ENCODE results near the gene PRLH.

PRLH gene

GRCh38 chr2:237572021-237572741 lies 5.8 kb downstream of the PRLH start:
- peak; percentile 81 for DNase-seq
- no peak overlapping the region for H3K27ac ChIP-seq
- peak; percentile 90 for TF ChIP-seq CTCF (IDR thresholded peaks at IDR 0.05; ENCODE audit: low read depth, low read length, missing control alignments)
- no peaks in the 10 kb centered on the region for H3K27me3 ChIP-seq (replicated peaks)
- in situ Hi-C loops (cut with HindIII; ENCODE audit: low pct_ligation_motif_present, low sequenced_read_pairs) = no loop called here
- no peaks in the 10 kb centered on the region for H3K36me3 ChIP-seq (replicated peaks)
- no peak overlapping the region for H3K4me3 ChIP-seq (ENCODE audit: low read depth, low read length)

DNA sequence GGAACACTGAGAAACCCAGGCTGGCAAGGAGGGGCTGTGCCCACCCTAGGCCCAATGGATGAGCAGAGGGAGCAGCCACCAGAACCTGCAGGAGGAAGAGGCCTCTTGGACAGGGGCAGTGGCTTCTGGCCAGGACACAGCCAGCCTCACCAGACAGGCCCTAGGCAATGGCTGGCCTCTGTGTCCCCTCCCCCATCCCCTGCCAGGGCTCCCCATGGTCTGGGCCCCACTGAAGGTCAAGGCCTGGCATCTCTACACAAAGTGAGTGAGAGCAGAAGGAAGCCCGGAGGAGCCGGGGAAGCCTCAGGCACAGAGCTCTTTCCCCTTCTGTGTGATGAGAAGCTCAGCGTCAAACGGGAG lies 6.3 kb downstream of the PRLH start:
- Histone ChIP-seq H3K27ac (no peak overlapping the region), H3K36me3 (replicated peaks) (no peaks in the 10 kb centered on the region), H3K4me3 (ENCODE audit: low read depth, low read length) (no peak overlapping the region), H3K27me3 (replicated peaks) (no peaks in the 10 kb centered on the region)
- no peak for TF ChIP-seq CTCF (IDR thresholded peaks at IDR 0.05; ENCODE audit: low read depth, low read length, missing control alignments)
- in situ Hi-C loops (cut with HindIII; ENCODE audit: low pct_ligation_motif_present, low sequenced_read_pairs) = no loop called here
- no peak for DNase-seq

DNA sequence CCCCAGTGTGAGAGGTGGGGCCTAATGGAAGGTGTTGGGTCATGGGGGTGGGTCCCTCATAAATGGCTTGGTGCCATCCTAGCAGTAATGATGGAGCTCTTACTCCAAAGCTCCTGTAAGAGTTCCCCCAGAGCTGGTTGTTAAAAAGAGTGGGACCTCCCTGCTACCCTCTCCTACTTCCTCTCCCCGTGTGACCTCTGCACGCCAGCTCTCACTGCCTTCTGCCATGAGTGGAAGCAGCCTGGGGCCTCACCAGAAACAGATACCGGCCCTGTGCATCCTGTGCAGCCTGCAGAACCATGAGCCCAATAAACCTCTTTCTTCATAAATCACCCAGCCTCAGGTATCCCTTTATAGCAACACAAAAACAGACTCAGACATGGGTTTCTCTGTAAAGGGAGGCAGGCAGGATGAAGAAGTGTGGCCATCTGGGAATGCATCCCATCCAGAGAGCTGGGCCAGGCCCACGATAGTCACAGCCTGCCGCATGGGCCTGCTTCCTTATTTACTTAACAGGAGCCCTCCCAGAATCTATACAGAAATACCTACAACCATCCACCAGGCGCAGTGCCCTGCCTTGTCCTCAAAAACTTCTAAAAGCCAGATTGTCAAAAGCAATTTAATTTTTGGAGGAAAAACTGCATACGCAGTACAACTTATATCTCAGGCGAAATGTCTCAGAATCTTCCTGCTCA lies 7.5 kb downstream of the PRLH start:
- DNase-seq = no peak
- Histone ChIP-seq H3K27ac (no peak overlapping the region), H3K27me3 (replicated peaks) (no peaks in the 10 kb centered on the region), H3K4me3 (ENCODE audit: low read depth, low read length) (no peak overlapping the region), H3K36me3 (replicated peaks) (no peaks in the 10 kb centered on the region)
- in situ Hi-C loops (cut with HindIII; ENCODE audit: low pct_ligation_motif_present, low sequenced_read_pairs) = no loop called here
- no peak for TF ChIP-seq CTCF (IDR thresholded peaks at IDR 0.05; ENCODE audit: low read depth, low read length, missing control alignments)

DNA sequence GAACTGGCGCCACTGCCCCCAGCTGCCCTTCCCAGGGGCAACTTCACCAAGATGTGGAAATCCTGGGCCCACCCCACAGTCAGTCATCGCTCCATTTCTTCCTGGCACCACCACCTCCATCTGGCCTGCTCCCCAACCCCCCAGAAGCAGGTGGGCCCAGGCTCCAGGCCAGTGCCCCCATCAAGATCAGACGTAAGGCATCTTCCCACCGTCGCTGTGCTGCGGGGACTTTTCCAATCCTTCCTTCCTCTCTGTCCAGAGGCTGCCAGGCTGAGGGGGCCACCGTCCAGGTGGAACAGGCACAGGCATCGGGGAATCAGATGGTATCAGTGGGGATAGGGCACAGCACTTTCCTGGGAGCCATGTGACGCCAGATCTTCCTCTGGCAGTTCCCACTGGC lies 8.1 kb downstream of the PRLH start:
- TF ChIP-seq CTCF (IDR thresholded peaks at IDR 0.05; ENCODE audit: low read depth, low read length, missing control alignments) = no peak
- in situ Hi-C loops (cut with HindIII; ENCODE audit: low pct_ligation_motif_present, low sequenced_read_pairs) = no loop called here
- no peak overlapping the region for H3K4me3 ChIP-seq (ENCODE audit: low read depth, low read length)
- no peak for DNase-seq
- no peak overlapping the region for H3K27ac ChIP-seq
- no peaks in the 10 kb centered on the region for H3K27me3 ChIP-seq (replicated peaks)
- H3K36me3 ChIP-seq (replicated peaks) = no peaks in the 10 kb centered on the region

DNA sequence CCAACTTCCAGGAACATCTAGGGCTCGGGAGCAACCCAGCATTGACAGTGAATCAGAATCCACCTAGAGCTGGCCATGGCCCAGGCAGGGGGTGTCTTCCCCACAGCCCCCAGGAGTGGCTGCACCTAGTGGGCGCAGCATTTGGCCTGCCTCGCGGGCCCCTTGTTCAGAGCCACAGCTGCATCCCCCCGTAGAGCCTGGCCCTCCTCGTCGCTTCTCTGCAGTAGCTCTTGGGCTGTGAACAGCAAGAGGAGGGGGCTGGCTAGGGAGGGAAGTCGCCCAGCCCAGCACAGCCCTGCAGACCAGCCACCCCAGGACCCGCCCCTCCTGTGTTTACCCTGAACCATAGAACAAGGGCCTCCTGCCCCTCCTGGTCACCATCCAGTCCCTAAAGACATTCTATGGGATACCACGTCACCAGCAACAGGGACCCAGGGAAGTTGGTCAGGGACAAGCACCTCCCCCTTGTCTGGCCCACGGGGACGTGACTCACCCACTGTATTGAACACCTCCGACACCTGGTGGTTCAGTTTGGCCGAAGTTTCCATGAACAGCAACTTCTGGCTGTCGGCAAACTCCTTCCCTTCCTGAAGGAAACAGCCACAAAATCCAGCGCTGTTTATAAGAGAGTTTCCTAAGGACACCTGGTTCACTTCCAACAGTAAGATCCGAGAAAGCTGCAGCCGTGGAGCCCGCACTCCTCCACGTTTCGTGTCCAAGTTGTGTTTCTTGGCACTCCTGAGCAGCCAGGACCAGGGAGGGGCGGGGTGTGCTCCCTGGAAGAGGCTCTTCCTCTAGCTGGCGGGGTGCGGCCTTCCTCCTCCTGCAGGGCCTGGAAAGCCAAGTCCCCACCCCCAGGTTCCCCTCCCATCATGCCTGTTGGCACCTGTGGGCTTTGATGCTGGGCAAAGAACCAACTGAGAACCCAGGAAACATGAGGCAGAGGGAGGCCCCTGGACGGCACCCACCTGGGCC lies 8.8 kb downstream of the PRLH start:
- Histone ChIP-seq H3K36me3 (replicated peaks) (no peaks in the 10 kb centered on the region), H3K27ac (no peak overlapping the region), H3K4me3 (ENCODE audit: low read depth, low read length) (no peak overlapping the region), H3K27me3 (replicated peaks) (no peaks in the 10 kb centered on the region)
- in situ Hi-C loops (cut with HindIII; ENCODE audit: low pct_ligation_motif_present, low sequenced_read_pairs) = no loop called here
- no peak for DNase-seq
- TF ChIP-seq CTCF (IDR thresholded peaks at IDR 0.05; ENCODE audit: low read depth, low read length, missing control alignments) = no peak
